Measurements from ENCODE around the gene ZFTA. TPM values are rescaled to one million over a fixed set of nuclear protein-coding genes. Genes with fewer than 3 reads are reported as not detected.

The ZFTA gene
- total and polyA plus RNA-seq, 2 donors (not counting 3 experiments of a cell fraction or from before 2014, with no cell fraction given): 9.9 to 25.2 TPM

DNA sequence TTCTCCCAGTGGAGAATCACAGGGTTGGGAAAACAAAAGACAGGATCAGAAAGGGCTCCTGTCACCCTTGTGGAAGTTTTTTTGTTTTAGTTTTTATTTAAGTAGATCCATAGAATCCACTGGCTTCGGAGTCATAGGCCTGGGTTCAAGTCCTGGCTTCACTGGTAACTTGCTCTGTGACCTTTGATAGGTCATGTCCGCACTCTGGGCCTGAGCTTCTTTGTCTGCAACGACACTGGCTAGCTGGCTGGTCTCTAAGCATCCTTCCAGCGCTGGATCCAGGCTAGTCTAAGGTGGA, 1.4 kb downstream of the ZFTA start:
- H3K36me3 ChIP-seq (ENCODE audit: control insufficient read depth in 2 of 2, extremely low read depth in 1 of 2, insufficient read depth in 2 of 2, low read length in 2 of 2): peaks cover 2 to 5% of the 10 kb centered on the region in 2 experiments
- dilution Hi-C loops (cut with MboI; ENCODE audit: extremely low pct_ligation_motif_present, low sequenced_read_pairs): no loop called here
- peak overlapping the region; percentile 81 for H3K4me2 ChIP-seq (ENCODE audit: insufficient read depth, low read length)
- H4K20me1 ChIP-seq (replicated peaks; ENCODE audit: control insufficient read depth, extremely low read depth, insufficient read depth, low read length): no peaks in the 10 kb centered on the region
- POLR2A ChIA-PET: interaction anchor here (1.2 to 1.5 kb wide), 2 partner anchors 12 to 179 kb away, joined by 3 read pairs; no protein-coding TSS in a partner anchor
- no peak for DNase-seq (ENCODE audit: low read depth, low spot score)
- H3K27ac ChIP-seq (ENCODE audit: insufficient read depth, low read depth, low read length): no peak overlapping the region
- CTCF ChIA-PET: interaction anchor here (1.1 to 4.6 kb wide), 15 partner anchors 12 to 382 kb away, joined by 3 to 55 read pairs (median 6); partner anchors contain the start of genes MARK2 and RCOR2
- H3K9ac ChIP-seq (replicated peaks; ENCODE audit: extremely low read depth, insufficient read depth, low read length): peak overlapping the region; percentile 72
- H3K9me1 ChIP-seq (replicated peaks; ENCODE audit: control insufficient read depth, extremely low read depth, insufficient read depth, low read length): no peaks in the 10 kb centered on the region
- peaks cover 15% of the 10 kb centered on the region for H3K79me2 ChIP-seq (ENCODE audit: control insufficient read depth, insufficient read depth, low read length)
- TSS peak; percentile 57 for BruUV-seq (replicated peaks)
- TF ChIP-seq MYC (IDR thresholded peaks at IDR 0.05; ENCODE audit: low read depth, low read length): no peak
- TF ChIP-seq, protein P1, sequence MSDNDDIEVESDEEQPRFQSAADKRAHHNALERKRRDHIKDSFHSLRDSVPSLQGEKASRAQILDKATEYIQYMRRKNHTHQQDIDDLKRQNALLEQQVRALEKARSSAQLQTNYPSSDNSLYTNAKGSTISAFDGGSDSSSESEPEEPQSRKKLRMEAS (IDR thresholded peaks at IDR 0.05; ENCODE audit: insufficient read depth, insufficient read length): no peak
- no peak for TF ChIP-seq GATA2 (IDR thresholded peaks at IDR 0.05; ENCODE audit: insufficient read depth, insufficient read length, low read depth, low read length)
- TF ChIP-seq, protein P2, sequence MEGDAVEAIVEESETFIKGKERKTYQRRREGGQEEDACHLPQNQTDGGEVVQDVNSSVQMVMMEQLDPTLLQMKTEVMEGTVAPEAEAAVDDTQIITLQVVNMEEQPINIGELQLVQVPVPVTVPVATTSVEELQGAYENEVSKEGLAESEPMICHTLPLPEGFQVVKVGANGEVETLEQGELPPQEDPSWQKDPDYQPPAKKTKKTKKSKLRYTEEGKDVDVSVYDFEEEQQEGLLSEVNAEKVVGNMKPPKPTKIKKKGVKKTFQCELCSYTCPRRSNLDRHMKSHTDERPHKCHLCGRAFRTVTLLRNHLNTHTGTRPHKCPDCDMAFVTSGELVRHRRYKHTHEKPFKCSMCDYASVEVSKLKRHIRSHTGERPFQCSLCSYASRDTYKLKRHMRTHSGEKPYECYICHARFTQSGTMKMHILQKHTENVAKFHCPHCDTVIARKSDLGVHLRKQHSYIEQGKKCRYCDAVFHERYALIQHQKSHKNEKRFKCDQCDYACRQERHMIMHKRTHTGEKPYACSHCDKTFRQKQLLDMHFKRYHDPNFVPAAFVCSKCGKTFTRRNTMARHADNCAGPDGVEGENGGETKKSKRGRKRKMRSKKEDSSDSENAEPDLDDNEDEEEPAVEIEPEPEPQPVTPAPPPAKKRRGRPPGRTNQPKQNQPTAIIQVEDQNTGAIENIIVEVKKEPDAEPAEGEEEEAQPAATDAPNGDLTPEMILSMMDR (IDR thresholded peaks at IDR 0.05; ENCODE audit: extremely low read depth in 1 of 2, insufficient read depth in 1 of 2, low read depth in 1 of 2, low read length in 2 of 2): no peak
- no peak for TF ChIP-seq EZH2 (IDR thresholded peaks at IDR 0.05; ENCODE audit: borderline replicate concordance, low read depth, low read length, severe bottlenecking)
- no peak for TF ChIP-seq FOS (IDR thresholded peaks at IDR 0.05; ENCODE audit: borderline replicate concordance, insufficient read depth, low read length)
- peaks cover 23% of the 10 kb centered on the region for H3K4me1 ChIP-seq (ENCODE audit: control insufficient read depth, extremely low read depth, insufficient read depth, low read length)
- FAIRE-seq: no peak
- H3K27me3 ChIP-seq (ENCODE audit: control insufficient read depth in 2 of 2, insufficient read depth in 2 of 2, low read length in 2 of 2): peaks cover 2 to 6% of the 10 kb centered on the region in 2 experiments
- H3K4me3 ChIP-seq (replicated peaks in 1 of 3; ENCODE audit: insufficient read depth in 1 of 3, low read depth in 1 of 3, low read length in 3 of 3): peak overlapping the region; percentile 84 to 91 (median 87)
- no peak overlapping the region for H2AFZ ChIP-seq (ENCODE audit: low read depth, low read length)
- no peaks in the 10 kb centered on the region for H3K9me3 ChIP-seq (replicated peaks; ENCODE audit: control insufficient read depth, insufficient read depth, low read length)
- intact Hi-C loops (cut with micrococcal nuclease): loop anchor here (1.0 to 2.0 kb wide), 5 partner anchors 46 to 381 kb away; partner anchors contain the start of genes NAA40 and SPINDOC
